Measurements from ENCODE around the gene NBEA.

Gene NBEA

DNA sequence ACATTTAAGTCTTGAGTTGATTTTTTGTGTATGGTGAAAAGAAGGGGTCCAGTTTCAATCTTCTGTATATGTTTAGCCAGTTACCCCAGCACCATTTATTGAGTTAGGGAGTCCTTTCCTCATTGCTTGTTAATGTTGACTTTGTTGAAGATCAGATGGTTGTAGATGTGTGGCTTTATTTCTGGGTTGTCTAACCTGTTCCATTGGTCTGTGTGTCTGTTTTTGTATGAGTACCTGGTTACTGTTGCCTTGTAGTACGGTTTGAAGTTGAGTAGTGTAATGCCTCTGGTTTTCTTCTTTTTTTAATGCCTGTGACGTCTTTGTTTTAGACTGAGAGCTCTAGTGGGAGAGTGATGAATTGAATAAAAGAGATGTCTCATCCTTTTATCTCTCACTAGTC is 83.2 kb downstream of the NBEA start:
- Histone ChIP-seq H4K8ac (ENCODE audit: low read length) (no peak overlapping the region), H3K79me1 (replicated peaks; ENCODE audit: low read length, poor library complexity, severe bottlenecking) (peaks cover 17% of the 10 kb centered on the region), H3K4me3 (ENCODE audit: insufficient read depth in 1 of 2, low read depth in 1 of 2, low read length in 2 of 2) (no peak overlapping the region), H2AFZ (ENCODE audit: low read depth, low read length) (no peak overlapping the region), H2BK5ac (ENCODE audit: low read depth, low read length, poor library complexity, severe bottlenecking) (no peak overlapping the region), H3K4me1 (ENCODE audit: control insufficient read depth, insufficient read depth, low read depth, low read length) (no peaks in the 10 kb centered on the region), H3K4ac (ENCODE audit: low read depth in 1 of 2, low read length in 2 of 2) (no peak overlapping the region), H3K27ac (ENCODE audit: low read length, poor library complexity, severe bottlenecking) (no peak overlapping the region), H3K9ac (ENCODE audit: low read length) (no peak overlapping the region), H4K91ac (ENCODE audit: low read length) (no peak overlapping the region), H3K27me3 (ENCODE audit: control insufficient read depth in 1 of 2, insufficient read depth in 1 of 2, low read length in 2 of 2) (no peaks in the 10 kb centered on the region), H3K18ac (ENCODE audit: low read depth in 1 of 2, low read length in 2 of 2) (no peak overlapping the region), H2BK12ac (ENCODE audit: low read length in 2 of 2) (no peak overlapping the region), H2BK120ac (ENCODE audit: low read depth, low read length) (no peak overlapping the region), H3K9me3 (ENCODE audit: control insufficient read depth, low read length) (peaks cover 5% of the 10 kb centered on the region), H3K36me3 (ENCODE audit: control insufficient read depth in 1 of 2, insufficient read depth in 2 of 2, low read depth in 1 of 2, low read length in 2 of 2) (no peaks in the 10 kb centered on the region), H3K23ac (ENCODE audit: low read length in 2 of 2) (no peak overlapping the region), H2AK5ac (ENCODE audit: low read length, severe bottlenecking) (no peak overlapping the region), H2BK15ac (ENCODE audit: low read depth, poor library complexity, severe bottlenecking) (no peak overlapping the region), H3K14ac (ENCODE audit: low read length in 2 of 2) (no peak overlapping the region), H3K4me2 (ENCODE audit: low read length, poor library complexity, severe bottlenecking) (no peak overlapping the region)
- no peak for DNase-seq
- 83% methylated on average over 1 of the region's 2 CpGs for WGBS

DNA sequence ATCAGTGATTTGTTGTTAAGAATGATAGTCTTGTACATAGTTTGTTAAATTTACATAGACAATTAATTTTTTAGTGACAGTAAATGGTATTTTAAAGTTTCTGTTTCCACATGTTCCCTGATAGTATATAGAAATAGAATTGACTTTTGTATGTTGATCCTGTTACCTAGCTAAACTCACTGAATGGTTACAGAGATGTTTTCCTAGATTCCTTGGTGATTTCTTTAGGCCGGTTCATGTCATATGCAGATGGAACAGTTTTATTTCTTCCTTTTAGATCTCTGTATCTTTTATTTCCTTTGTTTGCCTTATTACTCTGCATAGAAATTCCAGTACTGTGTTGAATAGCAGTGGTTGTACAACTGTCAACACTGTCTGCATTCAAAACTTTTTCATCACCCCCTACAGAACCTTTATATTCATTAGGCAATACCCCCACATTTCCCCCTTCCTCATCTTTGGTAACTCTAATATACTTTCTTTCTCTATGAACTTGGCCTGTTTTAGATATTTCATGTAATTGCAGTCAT is 86.3 kb downstream of the NBEA start:
- Histone ChIP-seq H2BK120ac (ENCODE audit: low read depth, low read length) (no peak overlapping the region), H3K9ac (ENCODE audit: low read length) (no peak overlapping the region), H4K8ac (ENCODE audit: low read length) (no peak overlapping the region), H2AFZ (ENCODE audit: low read depth, low read length) (no peak overlapping the region), H3K18ac (ENCODE audit: low read depth in 1 of 2, low read length in 2 of 2) (no peak overlapping the region), H2BK5ac (ENCODE audit: low read depth, low read length, poor library complexity, severe bottlenecking) (no peak overlapping the region), H3K4me2 (ENCODE audit: low read length, poor library complexity, severe bottlenecking) (no peak overlapping the region), H2BK12ac (ENCODE audit: low read length in 2 of 2) (no peak overlapping the region), H3K36me3 (ENCODE audit: control insufficient read depth in 1 of 2, insufficient read depth in 2 of 2, low read depth in 1 of 2, low read length in 2 of 2) (no peaks in the 10 kb centered on the region), H3K79me1 (replicated peaks; ENCODE audit: low read length, poor library complexity, severe bottlenecking) (peaks cover 14% of the 10 kb centered on the region), H3K4ac (ENCODE audit: low read depth in 1 of 2, low read length in 2 of 2) (no peak overlapping the region), H3K4me3 (ENCODE audit: insufficient read depth in 1 of 2, low read depth in 1 of 2, low read length in 2 of 2) (no peak overlapping the region), H4K91ac (ENCODE audit: low read length) (no peak overlapping the region), H3K14ac (ENCODE audit: low read length in 2 of 2) (no peak overlapping the region), H2AK5ac (ENCODE audit: low read length, severe bottlenecking) (no peak overlapping the region), H3K9me3 (ENCODE audit: control insufficient read depth, low read length) (peaks cover 23% of the 10 kb centered on the region), H3K23ac (ENCODE audit: low read length in 2 of 2) (no peak overlapping the region), H3K4me1 (ENCODE audit: control insufficient read depth, insufficient read depth, low read depth, low read length) (no peaks in the 10 kb centered on the region), H3K27ac (ENCODE audit: low read length, poor library complexity, severe bottlenecking) (no peak overlapping the region), H2BK15ac (ENCODE audit: low read depth, poor library complexity, severe bottlenecking) (no peak overlapping the region), H3K27me3 (ENCODE audit: control insufficient read depth in 1 of 2, insufficient read depth in 1 of 2, low read length in 2 of 2) (no peaks in the 10 kb centered on the region)
- no CpG with 5 or more reads among the region's 1 CpG for WGBS
- no peak for DNase-seq

DNA sequence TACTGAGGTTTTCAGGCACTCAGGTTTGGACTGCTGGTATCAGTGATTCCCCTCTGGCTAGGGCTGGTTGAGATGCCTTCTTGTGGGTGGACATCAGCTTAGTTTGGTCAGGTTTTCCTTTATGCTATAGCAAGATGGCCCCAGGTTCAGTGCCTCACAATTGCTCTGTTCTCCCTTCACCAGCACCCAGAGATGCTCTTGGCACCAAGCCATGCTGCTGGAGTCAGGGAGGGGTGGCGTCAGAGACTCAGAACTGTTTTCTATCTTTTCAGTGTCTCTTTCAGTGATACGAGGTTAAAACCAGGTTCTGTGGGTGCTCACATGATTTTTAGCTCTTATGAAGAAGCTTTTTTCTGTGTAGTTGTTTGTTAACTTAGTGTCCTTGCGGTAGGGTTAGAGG is 96.9 kb downstream of the NBEA start:
- H3K27ac ChIP-seq (ENCODE audit: low read length, poor library complexity, severe bottlenecking): no peak overlapping the region
- H3K14ac ChIP-seq (ENCODE audit: low read length in 2 of 2): no peak overlapping the region
- H2BK12ac ChIP-seq (ENCODE audit: low read length in 2 of 2): no peak overlapping the region
- no peaks in the 10 kb centered on the region for H3K36me3 ChIP-seq (ENCODE audit: control insufficient read depth in 1 of 2, insufficient read depth in 2 of 2, low read depth in 1 of 2, low read length in 2 of 2)
- no peak overlapping the region for H3K4ac ChIP-seq (ENCODE audit: low read depth in 1 of 2, low read length in 2 of 2)
- no peak overlapping the region for H2BK120ac ChIP-seq (ENCODE audit: low read depth, low read length)
- H2BK5ac ChIP-seq (ENCODE audit: low read depth, low read length, poor library complexity, severe bottlenecking): no peak overlapping the region
- no peak overlapping the region for H2AFZ ChIP-seq (ENCODE audit: low read depth, low read length)
- H3K4me3 ChIP-seq (ENCODE audit: insufficient read depth in 1 of 2, low read depth in 1 of 2, low read length in 2 of 2): no peak overlapping the region
- no peak overlapping the region for H3K18ac ChIP-seq (ENCODE audit: low read depth in 1 of 2, low read length in 2 of 2)
- H2AK5ac ChIP-seq (ENCODE audit: low read length, severe bottlenecking): no peak overlapping the region
- H3K79me1 ChIP-seq (replicated peaks; ENCODE audit: low read length, poor library complexity, severe bottlenecking): peaks cover 18% of the 10 kb centered on the region
- H4K91ac ChIP-seq (ENCODE audit: low read length): no peak overlapping the region
- H3K4me1 ChIP-seq (ENCODE audit: control insufficient read depth, insufficient read depth, low read depth, low read length): no peaks in the 10 kb centered on the region
- H3K4me2 ChIP-seq (ENCODE audit: low read length, poor library complexity, severe bottlenecking): no peak overlapping the region
- no peak overlapping the region for H3K23ac ChIP-seq (ENCODE audit: low read length in 2 of 2)
- peaks cover 4% of the 10 kb centered on the region for H3K9me3 ChIP-seq (ENCODE audit: control insufficient read depth, low read length)
- WGBS: 82% methylated on average over 2 of the region's 3 CpGs
- H3K9ac ChIP-seq (ENCODE audit: low read length): no peak overlapping the region
- no peak overlapping the region for H2BK15ac ChIP-seq (ENCODE audit: low read depth, poor library complexity, severe bottlenecking)
- no peaks in the 10 kb centered on the region for H3K27me3 ChIP-seq (ENCODE audit: control insufficient read depth in 1 of 2, insufficient read depth in 1 of 2, low read length in 2 of 2)
- H4K8ac ChIP-seq (ENCODE audit: low read length): no peak overlapping the region
- no peak for DNase-seq

DNA sequence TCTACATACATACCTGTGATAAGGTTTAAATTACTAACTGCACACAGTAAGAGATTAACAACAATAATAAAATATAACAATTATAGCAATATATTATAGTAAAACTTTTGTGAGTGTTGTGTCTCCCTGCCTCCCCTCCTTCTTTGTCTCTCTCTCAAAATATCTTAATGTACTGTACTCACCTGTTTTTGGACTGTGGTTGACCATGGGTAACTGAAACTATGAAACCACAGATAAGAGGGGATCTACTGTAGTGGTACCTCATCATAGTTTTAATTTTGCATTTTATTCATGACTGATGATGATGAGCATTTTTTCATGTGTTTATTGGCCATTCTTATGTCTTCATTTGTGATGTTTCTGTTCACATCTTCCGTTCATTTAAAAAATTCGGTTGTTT is 104.5 kb downstream of the NBEA start:
- no peak overlapping the region for H2AFZ ChIP-seq (ENCODE audit: low read depth, low read length)
- H3K9ac ChIP-seq (ENCODE audit: low read length): no peak overlapping the region
- no peak for DNase-seq
- H3K4me3 ChIP-seq (ENCODE audit: insufficient read depth in 1 of 2, low read depth in 1 of 2, low read length in 2 of 2): no peak overlapping the region
- H3K23ac ChIP-seq (ENCODE audit: low read length in 2 of 2): no peak overlapping the region
- H3K27me3 ChIP-seq (ENCODE audit: control insufficient read depth in 1 of 2, insufficient read depth in 1 of 2, low read length in 2 of 2): no peaks in the 10 kb centered on the region
- no peak overlapping the region for H3K27ac ChIP-seq (ENCODE audit: low read length, poor library complexity, severe bottlenecking)
- H2BK120ac ChIP-seq (ENCODE audit: low read depth, low read length): no peak overlapping the region
- no peak overlapping the region for H4K8ac ChIP-seq (ENCODE audit: low read length)
- H2BK5ac ChIP-seq (ENCODE audit: low read depth, low read length, poor library complexity, severe bottlenecking): no peak overlapping the region
- H3K36me3 ChIP-seq (ENCODE audit: control insufficient read depth in 1 of 2, insufficient read depth in 2 of 2, low read depth in 1 of 2, low read length in 2 of 2): peaks cover 0 to 4% of the 10 kb centered on the region in 2 experiments
- no peak overlapping the region for H3K14ac ChIP-seq (ENCODE audit: low read length in 2 of 2)
- no peak overlapping the region for H2AK5ac ChIP-seq (ENCODE audit: low read length, severe bottlenecking)
- WGBS: 86% methylated on average over 2 of the region's 2 CpGs
- no peak overlapping the region for H4K91ac ChIP-seq (ENCODE audit: low read length)
- H2BK12ac ChIP-seq (ENCODE audit: low read length in 2 of 2): no peak overlapping the region
- H3K4me2 ChIP-seq (ENCODE audit: low read length, poor library complexity, severe bottlenecking): no peak overlapping the region
- H2BK15ac ChIP-seq (ENCODE audit: low read depth, poor library complexity, severe bottlenecking): no peak overlapping the region
- no peaks in the 10 kb centered on the region for H3K4me1 ChIP-seq (ENCODE audit: control insufficient read depth, insufficient read depth, low read depth, low read length)
- H3K79me1 ChIP-seq (replicated peaks; ENCODE audit: low read length, poor library complexity, severe bottlenecking): no peaks in the 10 kb centered on the region
- H3K9me3 ChIP-seq (ENCODE audit: control insufficient read depth, low read length): no peaks in the 10 kb centered on the region
- no peak overlapping the region for H3K4ac ChIP-seq (ENCODE audit: low read depth in 1 of 2, low read length in 2 of 2)
- H3K18ac ChIP-seq (ENCODE audit: low read depth in 1 of 2, low read length in 2 of 2): no peak overlapping the region

All from mesenchymal stem cell (in vitro differentiated cells and primary cell).